TTC549 (cell line): Measurements from ENCODE around the gene CUL4A.
"Not testable (repeated sequence)": the region's sequence is repeated elsewhere in the genome, so short reads cannot be mapped to it uniquely, and the experiment has no call there.

ENCODE experiments used
- FAIRE-seq: peaks from 2 replicates; lab custom pipeline; 2012; peaks lifted over from hg19 to GRCh38; lab: Jason Lieb, UNC

Gene CUL4A

GRCh38 chr13:113239986-113240385, 30.6 kb downstream of the CUL4A start:
- FAIRE-seq: no peak

- not testable (repeated sequence) for FAIRE-seq
Observed at GRCh38 chr13:113241623-113242022, 32.2 kb downstream of the CUL4A start.

- no peak for FAIRE-seq
Observed at GRCh38 chr13:113243847-113244246, 34.4 kb downstream of the CUL4A start.

- FAIRE-seq: no peak
Observed at GRCh38 chr13:113245849-113246796, 36.7 kb downstream of the CUL4A start.

GRCh38 chr13:113252516-113253095, 43.2 kb downstream of the CUL4A start:
- FAIRE-seq: no peak

GRCh38 chr13:113257908-113258307, 48.5 kb downstream of the CUL4A start:
- FAIRE-seq: not testable (repeated sequence)

- no peak for FAIRE-seq
Observed at GRCh38 chr13:113258321-113259054, 49.1 kb downstream of the CUL4A start.

GRCh38 chr13:113260996-113261395, 51.6 kb downstream of the CUL4A start:
- FAIRE-seq: no peak

GRCh38 chr13:113263016-113263415, 53.6 kb downstream of the CUL4A start:
- not testable (repeated sequence) for FAIRE-seq

- no peak for FAIRE-seq
Observed at GRCh38 chr13:113267642-113268405, 58.4 kb downstream of the CUL4A start.

GRCh38 chr13:113272031-113272430, 62.6 kb downstream of the CUL4A start:
- no peak for FAIRE-seq

- no peak for FAIRE-seq
Observed at GRCh38 chr13:113272701-113273181, 63.3 kb downstream of the CUL4A start.

GRCh38 chr13:113273321-113273720, 63.9 kb downstream of the CUL4A start:
- no peak for FAIRE-seq

- no peak for FAIRE-seq
Observed at GRCh38 chr13:113273851-113274590, 64.6 kb downstream of the CUL4A start.

GRCh38 chr13:113274721-113275120, 65.3 kb downstream of the CUL4A start:
- no peak for FAIRE-seq

GRCh38 chr13:113275387-113275786, 66.0 kb downstream of the CUL4A start:
- FAIRE-seq: no peak

GRCh38 chr13:113280126-113280525, 70.7 kb downstream of the CUL4A start:
- no peak for FAIRE-seq

- no peak for FAIRE-seq
Observed at GRCh38 chr13:113283904-113284303, 74.5 kb downstream of the CUL4A start.

- no peak for FAIRE-seq
Observed at GRCh38 chr13:113288880-113289279, 79.5 kb downstream of the CUL4A start.

- no peak for FAIRE-seq
Observed at GRCh38 chr13:113291129-113291528, 81.7 kb downstream of the CUL4A start.
